D341Med (cell line): ENCODE data around the gene COQ8B.
A peak's percentile ranks its signal among the peaks of the same experiment; 100 is the strongest.

Experiments used
- DNase-seq: peaks from one replicate; pipeline ENCODE4 v3.0.0; 2012; ENCODE audit warnings: low spot score

COQ8B gene

GRCh38 chr19:40691421-40692211 is 25.1 kb downstream of the COQ8B start:
- peak; percentile 90 for DNase-seq

- DNase-seq, result peak; percentile 97
Observed at GRCh38 chr19:40690693-40691420, 25.8 kb downstream of the COQ8B start.

GRCh38 chr19:40690050-40690692 is 26.5 kb downstream of the COQ8B start, which contains the start of gene NUMBL:
TSS of gene NUMBL (minus strand) at chr19:40690651. CDS start at chr19:40690483, 168 bp downstream.
- no peak for DNase-seq

GRCh38 chr19:40689339-40690049 is 27.2 kb downstream of the COQ8B start:
- DNase-seq, result no peak

- no peak for DNase-seq
Observed at GRCh38 chr19:40688987-40689338, 27.7 kb downstream of the COQ8B start.

- no peak for DNase-seq
Observed at GRCh38 chr19:40688309-40688708, 28.4 kb downstream of the COQ8B start.

GRCh38 chr19:40687525-40688016 is 29.1 kb downstream of the COQ8B start:
- no peak for DNase-seq

GRCh38 chr19:40686882-40687524 is 29.7 kb downstream of the COQ8B start:
- DNase-seq, result no peak

- no peak for DNase-seq
Observed at GRCh38 chr19:40685563-40685962, 31.1 kb downstream of the COQ8B start.

GRCh38 chr19:40685016-40685526 is 31.6 kb downstream of the COQ8B start:
- DNase-seq, result no peak

- no peak for DNase-seq
Observed at GRCh38 chr19:40684280-40684679, 32.4 kb downstream of the COQ8B start.

GRCh38 chr19:40683437-40683836 is 33.2 kb downstream of the COQ8B start:
- no peak for DNase-seq

- DNase-seq, result peak; percentile 81
Observed at GRCh38 chr19:40682431-40682964, 34.2 kb downstream of the COQ8B start.

GRCh38 chr19:40681039-40681438 is 35.6 kb downstream of the COQ8B start:
- DNase-seq, result no peak

GRCh38 chr19:40677156-40677555 is 39.5 kb downstream of the COQ8B start:
- no peak for DNase-seq

GRCh38 chr19:40674291-40674690 is 42.4 kb downstream of the COQ8B start:
- no peak for DNase-seq

GRCh38 chr19:40673397-40673796 is 43.3 kb downstream of the COQ8B start:
- DNase-seq, result no peak

GRCh38 chr19:40672573-40673299 is 44.0 kb downstream of the COQ8B start:
- DNase-seq, result no peak

- no peak for DNase-seq
Observed at GRCh38 chr19:40672038-40672437, 44.6 kb downstream of the COQ8B start.

GRCh38 chr19:40671404-40671803 is 45.3 kb downstream of the COQ8B start:
- no peak for DNase-seq
